PFSK-1 (cell line): Measurements from ENCODE around the gene FMO2.

Source experiments
- FOXP2 ChIP-seq: optimal IDR thresholded peaks from 2 replicates; pipeline ENCODE3; 2011; ENCODE audit warnings: borderline replicate concordance, control low read depth, inconsistent platforms; ENCODE audit not compliant: insufficient read depth; ENCODE audit errors: extremely low read length, extremely low read depth
- POLR2AphosphoS5 ChIP-seq: IDR thresholded peaks from 2 replicates; pipeline ENCODE4 v1.6.1; 2012; ENCODE audit warnings: low read depth, mild to moderate bottlenecking, control low read depth, low read length, moderate library complexity
- SIN3A ChIP-seq: IDR thresholded peaks from 2 replicates; pipeline ENCODE4 v1.6.1; 2012; ENCODE audit warnings: mild to moderate bottlenecking, low read length, moderate library complexity, borderline replicate concordance; ENCODE audit not compliant: insufficient read depth
- TAF1 ChIP-seq: IDR thresholded peaks from 2 replicates; pipeline ENCODE4 v1.6.1; 2012; ENCODE audit warnings: low read length, control low read depth, borderline replicate concordance; ENCODE audit not compliant: insufficient read depth
- TF ChIP-seq, protein P1 (sequence below), 2 experiments: IDR thresholded peaks; 2 replicates each; pipeline versions ENCODE4 v1.6.1 to v1.8.0; 2011 to 2012; ENCODE audit warnings: low read depth in 2 of 2, low read length in 2 of 2, control low read depth in 1 of 2, inconsistent platforms in 1 of 2, mild to moderate bottlenecking in 1 of 2, moderate library complexity in 1 of 2; ENCODE audit not compliant: insufficient read depth in 1 of 2

FMO2 gene

GRCh38 chr1:171258429-171258828 lies 73.3 kb downstream of the FMO2 start:
- TF ChIP-seq TAF1 (no peak), FOXP2 (no peak), SIN3A (no peak), POLR2AphosphoS5 (no peak)
- TF ChIP-seq, protein P1, sequence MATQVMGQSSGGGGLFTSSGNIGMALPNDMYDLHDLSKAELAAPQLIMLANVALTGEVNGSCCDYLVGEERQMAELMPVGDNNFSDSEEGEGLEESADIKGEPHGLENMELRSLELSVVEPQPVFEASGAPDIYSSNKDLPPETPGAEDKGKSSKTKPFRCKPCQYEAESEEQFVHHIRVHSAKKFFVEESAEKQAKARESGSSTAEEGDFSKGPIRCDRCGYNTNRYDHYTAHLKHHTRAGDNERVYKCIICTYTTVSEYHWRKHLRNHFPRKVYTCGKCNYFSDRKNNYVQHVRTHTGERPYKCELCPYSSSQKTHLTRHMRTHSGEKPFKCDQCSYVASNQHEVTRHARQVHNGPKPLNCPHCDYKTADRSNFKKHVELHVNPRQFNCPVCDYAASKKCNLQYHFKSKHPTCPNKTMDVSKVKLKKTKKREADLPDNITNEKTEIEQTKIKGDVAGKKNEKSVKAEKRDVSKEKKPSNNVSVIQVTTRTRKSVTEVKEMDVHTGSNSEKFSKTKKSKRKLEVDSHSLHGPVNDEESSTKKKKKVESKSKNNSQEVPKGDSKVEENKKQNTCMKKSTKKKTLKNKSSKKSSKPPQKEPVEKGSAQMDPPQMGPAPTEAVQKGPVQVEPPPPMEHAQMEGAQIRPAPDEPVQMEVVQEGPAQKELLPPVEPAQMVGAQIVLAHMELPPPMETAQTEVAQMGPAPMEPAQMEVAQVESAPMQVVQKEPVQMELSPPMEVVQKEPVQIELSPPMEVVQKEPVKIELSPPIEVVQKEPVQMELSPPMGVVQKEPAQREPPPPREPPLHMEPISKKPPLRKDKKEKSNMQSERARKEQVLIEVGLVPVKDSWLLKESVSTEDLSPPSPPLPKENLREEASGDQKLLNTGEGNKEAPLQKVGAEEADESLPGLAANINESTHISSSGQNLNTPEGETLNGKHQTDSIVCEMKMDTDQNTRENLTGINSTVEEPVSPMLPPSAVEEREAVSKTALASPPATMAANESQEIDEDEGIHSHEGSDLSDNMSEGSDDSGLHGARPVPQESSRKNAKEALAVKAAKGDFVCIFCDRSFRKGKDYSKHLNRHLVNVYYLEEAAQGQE (IDR thresholded peaks at IDR 0.05; ENCODE audit: insufficient read depth in 1 of 2, low read depth in 2 of 2, low read length in 2 of 2), result no peak

GRCh38 chr1:171258943-171259342 lies 73.8 kb downstream of the FMO2 start:
- no peak for TF ChIP-seq FOXP2
- TF ChIP-seq, protein P1 (IDR thresholded peaks at IDR 0.05; ENCODE audit: insufficient read depth in 1 of 2, low read depth in 2 of 2, low read length in 2 of 2), result no peak
- TF ChIP-seq SIN3A, result no peak
- no peak for TF ChIP-seq TAF1
- no peak for TF ChIP-seq POLR2AphosphoS5
